ENCODE data around the gene UBE3B.

GRCh38 chr12:109443794-109444193, 33.6 kb upstream of the UBE3B start:
- TF ChIP-seq, protein P1, sequence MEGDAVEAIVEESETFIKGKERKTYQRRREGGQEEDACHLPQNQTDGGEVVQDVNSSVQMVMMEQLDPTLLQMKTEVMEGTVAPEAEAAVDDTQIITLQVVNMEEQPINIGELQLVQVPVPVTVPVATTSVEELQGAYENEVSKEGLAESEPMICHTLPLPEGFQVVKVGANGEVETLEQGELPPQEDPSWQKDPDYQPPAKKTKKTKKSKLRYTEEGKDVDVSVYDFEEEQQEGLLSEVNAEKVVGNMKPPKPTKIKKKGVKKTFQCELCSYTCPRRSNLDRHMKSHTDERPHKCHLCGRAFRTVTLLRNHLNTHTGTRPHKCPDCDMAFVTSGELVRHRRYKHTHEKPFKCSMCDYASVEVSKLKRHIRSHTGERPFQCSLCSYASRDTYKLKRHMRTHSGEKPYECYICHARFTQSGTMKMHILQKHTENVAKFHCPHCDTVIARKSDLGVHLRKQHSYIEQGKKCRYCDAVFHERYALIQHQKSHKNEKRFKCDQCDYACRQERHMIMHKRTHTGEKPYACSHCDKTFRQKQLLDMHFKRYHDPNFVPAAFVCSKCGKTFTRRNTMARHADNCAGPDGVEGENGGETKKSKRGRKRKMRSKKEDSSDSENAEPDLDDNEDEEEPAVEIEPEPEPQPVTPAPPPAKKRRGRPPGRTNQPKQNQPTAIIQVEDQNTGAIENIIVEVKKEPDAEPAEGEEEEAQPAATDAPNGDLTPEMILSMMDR (conservative IDR thresholded peaks at IDR 0.05 in 1 of 2, IDR thresholded peaks at IDR 0.05 in 1 of 2; ENCODE audit: low read depth in 1 of 2, low read length in 2 of 2) = no peak
- TF ChIP-seq EZH2 (IDR thresholded peaks at IDR 0.05; ENCODE audit: low read length, missing control alignments) = no peak

Data from fibroblast of lung (primary cell).